Small intestine (tissue), 7 donors: ENCODE results near the gene DNAJC7. TPM values are rescaled to one million over a fixed set of nuclear protein-coding genes. Genes with fewer than 3 reads are reported as not detected.
"Not testable (repeated sequence)": the region's sequence is repeated elsewhere in the genome, so short reads cannot be mapped to it uniquely, and the experiment has no call there.

Experiments used
- DNase-seq, 2 donors: peaks; one replicate each; pipeline versions ENCODE4 v3.0.0 to v3.0.0-alpha.2; 2013
- FAIRE-seq: peaks from 2 replicates; lab custom pipeline; 2012; peaks lifted over from hg19 to GRCh38; lab: Jason Lieb, UNC
- H3K27ac ChIP-seq, 3 donors: one replicate each; pipeline ENCODE4 v1.5.1; 2013; ENCODE audit warnings: low read length in 2 of 3, mild to moderate bottlenecking in 2 of 3, control low read depth in 1 of 3, inconsistent platforms in 1 of 3, low read depth in 1 of 3, moderate library complexity in 1 of 3
- H3K27me3 ChIP-seq, 3 donors: one replicate each; pipeline ENCODE4 v1.6.1; 2013; ENCODE audit warnings: low read length in 3 of 3, inconsistent platforms in 1 of 3; ENCODE audit not compliant: control insufficient read depth in 3 of 3, insufficient read depth in 3 of 3
- H3K36me3 ChIP-seq, 3 donors: one replicate each; pipeline ENCODE4 v1.6.1; 2013; ENCODE audit warnings: low read length in 3 of 3, inconsistent platforms in 1 of 3, low read depth in 1 of 3, mild to moderate bottlenecking in 1 of 3, moderate library complexity in 1 of 3; ENCODE audit not compliant: control insufficient read depth in 3 of 3, insufficient read depth in 2 of 3
- H3K4me1 ChIP-seq, 3 donors: one replicate each; pipeline ENCODE4 v1.6.1; 2013; ENCODE audit warnings: low read length in 2 of 3, inconsistent platforms in 1 of 3, low read depth in 1 of 3, mild to moderate bottlenecking in 1 of 3, moderate library complexity in 1 of 3; ENCODE audit not compliant: control insufficient read depth in 3 of 3, insufficient read depth in 2 of 3
- H3K4me3 ChIP-seq, 3 donors: one replicate each; pipeline ENCODE4 v1.5.1; 2013; ENCODE audit warnings: low read length in 3 of 3, control low read depth in 1 of 3, inconsistent platforms in 1 of 3, low read depth in 1 of 3, mild to moderate bottlenecking in 1 of 3, moderate library complexity in 1 of 3
- H3K9me3 ChIP-seq, 2 donors: one replicate each; pipeline ENCODE4 v1.6.1; 2013; ENCODE audit warnings: low read depth in 1 of 2, low read length in 1 of 2; ENCODE audit not compliant: control insufficient read depth in 2 of 2, insufficient read depth in 1 of 2
- WGBS, 3 donors: extraction: QIAGEN DNeasy Blood & Tissue Kit; methylation state at CpG; one replicate each; pipeline ENCODE4 v1.1.7; 2013; 5-methylcytosine and 5-hydroxymethylcytosine counted together
- polyA plus RNA-seq, 4 donors: library from polyadenylated mRNA; stranded (reverse) in 3 of 4; unstranded in 1 of 4; fragments of 200-250 nt in 3 of 4; fragments of 120-200 nt in 1 of 4; gene quantifications; one replicate each; pipeline versions ENCODE4 v1.2.1 to v1.2.3, GENCODE V29; 2013
- donor health status: healthy with polysubstance abuse.
- donor health status: control.
- donor health status: control.
- donor health status: Bipolar disorder and iron deficiency.
- donor health status: healthy.

Gene DNAJC7
- polyA plus RNA-seq, 4 donors = 70.0 to 91.2 (median 74.7) TPM

GRCh38 chr17:42018339-42018738 is 1.1 kb upstream of the DNAJC7 start:
- peak overlapping the region in 2 of 3 donors; percentile 76 to 84 for H3K4me3 ChIP-seq
- H3K27ac ChIP-seq = peak overlapping the region in 1 of 3 donors; percentile 95
- no peaks in the 10 kb centered on the region for H3K9me3 ChIP-seq
- no peaks in the 10 kb centered on the region for H3K27me3 ChIP-seq
- DNase-seq (no peak), FAIRE-seq (no peak)
- peaks cover 0 to 30% (median 0%) of the 10 kb centered on the region in 3 donors for H3K36me3 ChIP-seq
- WGBS, 3 donors = 36 to 47% (median 39%) methylated on average over 3 of the region's 3 CpGs
- H3K4me1 ChIP-seq = peaks cover 0 to 24% (median 3%) of the 10 kb centered on the region in 3 donors

- H3K4me1 ChIP-seq = peaks cover 0 to 24% (median 3%) of the 10 kb centered on the region in 3 donors
- no peaks in the 10 kb centered on the region for H3K27me3 ChIP-seq
- peak overlapping the region; percentile 76 to 94 (median 84) for H3K4me3 ChIP-seq
- H3K36me3 ChIP-seq = peaks cover 0 to 28% (median 0%) of the 10 kb centered on the region in 3 donors
- 3 to 4% (median 4%) methylated on average over 11 of the region's 11 CpGs for WGBS, 3 donors
- DNase-seq (peak in 1 of 2 donors; percentile 84), FAIRE-seq (no peak)
- peak overlapping the region; percentile 83 to 95 (median 95) for H3K27ac ChIP-seq
- H3K9me3 ChIP-seq = no peaks in the 10 kb centered on the region
Measured at GRCh38 chr17:42017866-42018200, 594 bp upstream of the DNAJC7 start.

GRCh38 chr17:42016411-42016831 is 818 bp downstream of the DNAJC7 start:
- Histone ChIP-seq H3K4me1 (peaks cover 2 to 23% (median 3%) of the 10 kb centered on the region in 3 donors), H3K27ac (peak overlapping the region; percentile 83 to 95 (median 95))

GRCh38 chr17:42013740-42014139 is 3.5 kb downstream of the DNAJC7 start:
- H3K4me3 ChIP-seq, H3K27me3 ChIP-seq, H3K27ac ChIP-seq, FAIRE-seq, H3K9me3 ChIP-seq, DNase-seq: not testable (repeated sequence)
- Histone ChIP-seq H3K36me3 (peaks cover 0 to 24% (median 0%) of the 10 kb centered on the region in 3 donors), H3K4me1 (peaks cover 3 to 15% (median 4%) of the 10 kb centered on the region in 3 donors)
- WGBS, 3 donors = 91 to 98% (median 94%) methylated on average over 12 of the region's 12 CpGs

More at GRCh38 chr17:42016411-42016831, 818 bp downstream of the DNAJC7 start:
- H3K4me3 ChIP-seq = peak overlapping the region; percentile 76 to 94 (median 84)
- no peaks in the 10 kb centered on the region for H3K9me3 ChIP-seq
- no peaks in the 10 kb centered on the region for H3K27me3 ChIP-seq
- peak in 1 of 2 donors; percentile 48 for DNase-seq
- no peak for FAIRE-seq
- 2 to 3% (median 2%) methylated on average over 12 of the region's 12 CpGs for WGBS, 3 donors
- peaks cover 0 to 18% (median 0%) of the 10 kb centered on the region in 3 donors for H3K36me3 ChIP-seq

GRCh38 chr17:42012363-42012762 is 4.9 kb downstream of the DNAJC7 start:
- H3K4me3 ChIP-seq, FAIRE-seq, H3K9me3 ChIP-seq, H3K27me3 ChIP-seq, H3K27ac ChIP-seq, DNase-seq, H3K4me1 ChIP-seq: not testable (repeated sequence)
- peaks cover 0 to 28% (median 0%) of the 10 kb centered on the region in 3 donors for H3K36me3 ChIP-seq
- WGBS, 3 donors = 86 to 87% (median 87%) methylated on average over 4 of the region's 4 CpGs

GRCh38 chr17:42010898-42011516 is 6.2 kb downstream of the DNAJC7 start:
- Histone ChIP-seq H3K4me3 (no peak overlapping the region), H3K9me3 (no peaks in the 10 kb centered on the region), H3K27me3 (no peaks in the 10 kb centered on the region), H3K4me1 (peaks cover 2 to 4% (median 3%) of the 10 kb centered on the region in 3 donors), H3K36me3 (peaks cover 0 to 32% (median 0%) of the 10 kb centered on the region in 3 donors), H3K27ac (no peak overlapping the region)
- 96 to 98% (median 97%) methylated on average over 3 of the region's 3 CpGs for WGBS, 3 donors
- no peak for FAIRE-seq
- DNase-seq = peak in 1 of 2 donors; percentile 33

GRCh38 chr17:42010266-42010680 is 7.0 kb downstream of the DNAJC7 start:
- H3K36me3 ChIP-seq = peaks cover 0 to 29% (median 0%) of the 10 kb centered on the region in 3 donors
- FAIRE-seq, H3K27ac ChIP-seq, H3K27me3 ChIP-seq, H3K4me3 ChIP-seq, H3K4me1 ChIP-seq, DNase-seq, H3K9me3 ChIP-seq: not testable (repeated sequence)
- 72 to 79% (median 76%) methylated on average over 9 of the region's 9 CpGs for WGBS, 3 donors

GRCh38 chr17:42009170-42009569 is 8.1 kb downstream of the DNAJC7 start:
- DNase-seq = no peak
- no peaks in the 10 kb centered on the region for H3K9me3 ChIP-seq
- H3K36me3 ChIP-seq = peaks cover 0 to 25% (median 0%) of the 10 kb centered on the region in 3 donors
- H3K27me3 ChIP-seq = no peaks in the 10 kb centered on the region
- no peak overlapping the region for H3K4me3 ChIP-seq
- no peak overlapping the region for H3K27ac ChIP-seq
- 72 to 78% (median 74%) methylated on average over 4 of the region's 4 CpGs for WGBS, 3 donors
- FAIRE-seq = no peak
- H3K4me1 ChIP-seq = peaks cover 3 to 6% (median 4%) of the 10 kb centered on the region in 3 donors
